Gastrocnemius medialis (tissue), 4 donors: Measurements from ENCODE around the gene TRMT61A. TPM values are rescaled to one million over a fixed set of nuclear protein-coding genes. Genes with fewer than 3 reads are reported as not detected.

Source experiments
- ATAC-seq, 2 donors: fragments of 150-250 bp; one replicate each; pipeline ENCODE4 v1.9.1; 2016
- DNase-seq, 2 donors: peaks; one replicate each; pipeline ENCODE4 v3.0.0-alpha.2; 2019
- H3K27ac ChIP-seq, 4 donors: fragments of 200-600 bp; sonication (generic); 1 replicate in 1 of 4; 2 replicates in 3 of 4; pipeline ENCODE4 v1.5.1; 2016 to 2018; ENCODE audit warnings: mild to moderate bottlenecking in 2 of 4, moderate library complexity in 1 of 4
- H3K27me3 ChIP-seq, 3 donors: fragments of 200-600 bp; sonication (generic) in 2 of 3; 1 replicate in 1 of 3; 2 replicates in 2 of 3; pipeline versions ENCODE4 v1.5.1 to v1.6.0; 2016 to 2019; ENCODE audit warnings: mild to moderate bottlenecking in 1 of 3, moderate library complexity in 1 of 3
- H3K36me3 ChIP-seq, 2 donors: fragments of 200-600 bp; sonication (generic) in 1 of 2; one replicate each; pipeline ENCODE4 v1.5.1; 2017 to 2018
- H3K4me1 ChIP-seq, 2 donors: fragments of 200-600 bp; sonication (generic) in 1 of 2; one replicate each; pipeline ENCODE4 v1.5.1; 2016 to 2017; ENCODE audit warnings: mild to moderate bottlenecking in 2 of 2
- H3K4me3 ChIP-seq, 4 donors: fragments of 200-600 bp; sonication (generic) in 3 of 4; 1 replicate in 1 of 4; 2 replicates in 3 of 4; pipeline ENCODE4 v1.5.1; 2016 to 2019; ENCODE audit warnings: mild to moderate bottlenecking in 2 of 4
- H3K9me3 ChIP-seq, 3 donors: fragments of 200-600 bp; sonication (generic) in 2 of 3; 1 replicate in 1 of 3; 2 replicates in 2 of 3; pipeline ENCODE4 v1.5.1; 2016 to 2019
- CTCF ChIP-seq, 5 experiments: fragments of 450-650 bp in 3 of 5; fragments of 200-600 bp in 2 of 5; sonication (generic) in 2 of 5; IDR thresholded peaks in 4 of 5; conservative IDR thresholded peaks in 1 of 5; 1 replicate in 4 of 5; 2 replicates in 1 of 5; pipeline ENCODE4 v1.5.1; 2016 to 2019; ENCODE audit warnings: antibody characterized with exemption in 5 of 5, mild to moderate bottlenecking in 3 of 5, moderate library complexity in 3 of 5
- POLR2A ChIP-seq, 2 donors: fragments of 450-650 bp; IDR thresholded peaks; one replicate each; pipeline ENCODE4 v1.6.1; 2017; ENCODE audit warnings: antibody characterized with exemption in 2 of 2, mild to moderate bottlenecking in 2 of 2, moderate library complexity in 2 of 2
- in situ Hi-C, 4 donors: fragments of 200-750 bp; cut with MboI; loops; one replicate each; pipeline versions ENCODE4 v1.15.0 to v1.8.0; 2017; ENCODE audit warnings: low sequenced_read_pairs in 4 of 4
- intact Hi-C: fragments of 100-400 bp; cut with DNase I; formaldehyde crosslinking; loops from one replicate; pipeline ENCODE4 v1.15.1; 2023; ENCODE audit warnings: low total_unique reads
- total RNA-seq, 4 donors: library from RNA; depleted of rRNA; stranded (reverse); fragments of >200 nt; gene quantifications; one replicate each; pipeline versions ENCODE4 v1.1.0 to v1.2.3, GENCODE V29; 2016

TRMT61A gene
- total RNA-seq, 4 donors from 2014 or later = 8.3 to 11.0 (median 9.6) TPM

DNA sequence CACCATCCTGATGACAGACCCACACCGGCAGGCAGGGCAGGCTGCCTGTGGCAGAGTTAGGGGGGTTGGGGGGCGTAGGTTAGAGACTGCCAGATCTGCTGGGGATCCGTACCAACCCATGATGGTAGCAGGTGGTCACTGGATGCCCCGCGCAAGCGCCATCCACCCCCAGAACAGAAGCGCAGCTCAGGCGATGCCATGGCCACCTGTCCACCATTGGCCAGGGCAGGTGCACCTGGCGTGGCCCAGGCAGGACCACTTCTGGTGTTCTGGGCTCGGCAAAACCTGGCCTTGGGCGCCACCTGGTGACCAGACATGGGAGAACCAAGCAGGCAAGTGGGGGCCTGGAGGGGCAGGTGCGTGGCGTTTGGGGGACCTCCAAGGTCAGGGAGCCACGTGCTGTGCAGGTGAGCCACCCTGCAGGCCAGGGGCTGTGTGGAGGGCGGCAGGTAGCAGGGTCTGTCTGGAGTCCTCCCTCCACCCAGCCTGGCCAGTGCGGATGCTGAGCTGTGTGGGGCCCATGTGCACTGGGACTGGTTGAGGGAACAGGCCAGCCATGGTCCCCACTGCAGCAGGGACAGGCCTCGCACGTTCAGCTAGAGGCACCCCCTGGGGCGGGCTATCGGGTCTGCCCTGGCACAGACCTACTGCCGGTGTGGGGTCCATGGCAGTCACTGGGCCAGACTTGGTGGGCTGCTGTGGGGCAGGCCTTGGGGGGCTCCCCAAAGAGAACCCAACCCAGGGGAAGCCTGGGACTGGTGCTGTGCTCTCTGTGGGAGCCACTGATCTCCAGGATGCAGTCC is 17.9 kb downstream of the TRMT61A start:
- intact Hi-C loops = loop anchor here (1.0 to 5.0 kb wide), 2 partner anchors 29 to 45 kb away; no protein-coding TSS in a partner anchor
- in situ Hi-C loops = no loop called here
- Histone ChIP-seq H3K9me3 (no peaks in the 10 kb centered on the region), H3K4me3 (no peak overlapping the region), H3K4me1 (peaks cover 13 to 58% of the 10 kb centered on the region in 2 donors), H3K36me3 (no peaks in the 10 kb centered on the region), H3K27me3 (no peaks in the 10 kb centered on the region), H3K27ac (no peak overlapping the region)
- DNase-seq (peak in 1 of 2 donors; percentile 60), ATAC-seq (peak; percentile 23 to 34)
- TF ChIP-seq POLR2A (IDR thresholded peaks at IDR 0.05) (no peak), CTCF (IDR thresholded peaks at IDR 0.05 in 4 of 5, conservative IDR thresholded peaks at IDR 0.05 in 1 of 5) (peak; percentile 83 to 97 (median 92))

- DNase-seq = no peak
- ATAC-seq = no peak
- H3K4me1 ChIP-seq = peaks cover 19 to 60% of the 10 kb centered on the region in 2 donors
- in situ Hi-C loops = no loop called here
- no peak overlapping the region for H3K27ac ChIP-seq
- no peak overlapping the region for H3K4me3 ChIP-seq
- H3K36me3 ChIP-seq = no peaks in the 10 kb centered on the region
- no peak for TF ChIP-seq CTCF (IDR thresholded peaks at IDR 0.05 in 4 of 5, conservative IDR thresholded peaks at IDR 0.05 in 1 of 5)
- TF ChIP-seq POLR2A (IDR thresholded peaks at IDR 0.05) = no peak
- H3K9me3 ChIP-seq = no peaks in the 10 kb centered on the region
- H3K27me3 ChIP-seq = no peaks in the 10 kb centered on the region
- intact Hi-C loops = loop anchor here (5.0 kb wide), 1 partner anchor 45 kb away; no protein-coding TSS in a partner anchor
These were observed 18.5 kb downstream of the TRMT61A start for GRCh38 chr14:103547455-103547940.

GRCh38 chr14:103547941-103548462 is 19.0 kb downstream of the TRMT61A start:
- intact Hi-C loops = loop anchor here (5.0 kb wide), 1 partner anchor 46 kb away; no protein-coding TSS in a partner anchor
- TF ChIP-seq POLR2A (IDR thresholded peaks at IDR 0.05) (no peak), CTCF (IDR thresholded peaks at IDR 0.05 in 4 of 5, conservative IDR thresholded peaks at IDR 0.05 in 1 of 5) (no peak)
- DNase-seq (no peak), ATAC-seq (no peak)
- H3K9me3 ChIP-seq = no peaks in the 10 kb centered on the region
- H3K4me3 ChIP-seq = no peak overlapping the region
- peaks cover 21 to 60% of the 10 kb centered on the region in 2 donors for H3K4me1 ChIP-seq
- H3K27me3 ChIP-seq = no peaks in the 10 kb centered on the region
- no peak overlapping the region for H3K27ac ChIP-seq
- in situ Hi-C loops = no loop called here
- H3K36me3 ChIP-seq = no peaks in the 10 kb centered on the region

DNA sequence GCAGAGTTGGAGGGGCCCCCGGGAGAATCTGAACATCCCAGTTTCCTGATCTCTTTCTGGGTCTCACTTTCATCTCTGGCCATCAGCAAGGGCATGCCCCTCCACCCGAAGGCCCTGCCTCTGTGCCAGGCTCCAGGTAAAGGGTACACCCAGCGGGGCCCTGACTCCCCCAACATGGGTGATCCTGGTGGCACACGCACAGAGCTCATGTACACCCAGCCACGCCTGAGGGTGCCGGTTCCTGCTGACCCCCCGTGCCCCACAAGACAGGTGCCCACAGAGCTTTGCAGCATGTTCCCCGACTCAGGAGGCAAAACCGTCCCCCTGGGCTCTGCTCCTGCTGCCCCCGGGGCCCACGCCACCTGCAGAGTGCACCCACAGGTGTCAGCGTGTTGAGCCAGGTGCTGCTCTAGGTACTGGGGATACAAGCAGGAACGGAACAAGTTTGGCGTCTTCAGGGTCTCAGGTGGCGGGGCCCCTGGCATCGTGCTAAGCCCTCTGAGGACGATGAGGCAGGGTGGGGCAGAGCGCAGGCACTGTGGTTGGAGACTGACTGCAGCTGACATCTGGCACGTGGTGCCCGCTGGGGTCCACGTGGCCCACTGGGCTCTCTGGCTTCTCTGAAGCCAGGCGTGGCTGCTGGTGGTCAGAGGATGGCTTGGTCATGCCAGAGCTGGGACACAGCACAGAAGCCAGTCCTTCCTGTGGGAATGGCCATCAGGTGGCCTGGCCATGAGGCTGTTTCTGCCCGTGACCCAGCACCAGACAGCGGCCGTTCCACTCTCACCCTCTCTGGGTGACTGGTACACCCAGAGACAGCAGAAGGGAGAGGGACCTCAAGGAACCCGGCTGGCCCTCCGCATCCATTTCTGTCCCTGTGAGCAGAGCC is 19.7 kb downstream of the TRMT61A start:
- intact Hi-C loops = loop anchor here (5.0 kb wide), 1 partner anchor 46 kb away; no protein-coding TSS in a partner anchor
- H3K4me1 ChIP-seq = peaks cover 24 to 57% of the 10 kb centered on the region in 2 donors
- TF ChIP-seq CTCF (IDR thresholded peaks at IDR 0.05 in 4 of 5, conservative IDR thresholded peaks at IDR 0.05 in 1 of 5) = no peak
- no peak for TF ChIP-seq POLR2A (IDR thresholded peaks at IDR 0.05)
- no peaks in the 10 kb centered on the region for H3K36me3 ChIP-seq
- in situ Hi-C loops = no loop called here
- DNase-seq (no peak), ATAC-seq (no peak)
- H3K27me3 ChIP-seq = no peaks in the 10 kb centered on the region
- H3K27ac ChIP-seq = peak overlapping the region in 2 of 4 donors; percentile 93 to 97
- H3K4me3 ChIP-seq = no peak overlapping the region
- H3K9me3 ChIP-seq = no peaks in the 10 kb centered on the region
